HG03354 (cell line): ENCODE measurements around the gene KLHDC2.
"Not testable (repeated sequence)": the region's sequence is repeated elsewhere in the genome, so short reads cannot be mapped to it uniquely, and the experiment has no call there.

Source experiments
- ATAC-seq: cut with Tn5 transposase; IDR thresholded peaks from one replicate; pipeline ENCODE4 v1.9.1; 2021; ENCODE audit warnings: mild to moderate bottlenecking; ENCODE audit not compliant: unreplicated experiment, poor library complexity, severe bottlenecking

The KLHDC2 gene, protein sequence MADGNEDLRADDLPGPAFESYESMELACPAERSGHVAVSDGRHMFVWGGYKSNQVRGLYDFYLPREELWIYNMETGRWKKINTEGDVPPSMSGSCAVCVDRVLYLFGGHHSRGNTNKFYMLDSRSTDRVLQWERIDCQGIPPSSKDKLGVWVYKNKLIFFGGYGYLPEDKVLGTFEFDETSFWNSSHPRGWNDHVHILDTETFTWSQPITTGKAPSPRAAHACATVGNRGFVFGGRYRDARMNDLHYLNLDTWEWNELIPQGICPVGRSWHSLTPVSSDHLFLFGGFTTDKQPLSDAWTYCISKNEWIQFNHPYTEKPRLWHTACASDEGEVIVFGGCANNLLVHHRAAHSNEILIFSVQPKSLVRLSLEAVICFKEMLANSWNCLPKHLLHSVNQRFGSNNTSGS

DNA sequence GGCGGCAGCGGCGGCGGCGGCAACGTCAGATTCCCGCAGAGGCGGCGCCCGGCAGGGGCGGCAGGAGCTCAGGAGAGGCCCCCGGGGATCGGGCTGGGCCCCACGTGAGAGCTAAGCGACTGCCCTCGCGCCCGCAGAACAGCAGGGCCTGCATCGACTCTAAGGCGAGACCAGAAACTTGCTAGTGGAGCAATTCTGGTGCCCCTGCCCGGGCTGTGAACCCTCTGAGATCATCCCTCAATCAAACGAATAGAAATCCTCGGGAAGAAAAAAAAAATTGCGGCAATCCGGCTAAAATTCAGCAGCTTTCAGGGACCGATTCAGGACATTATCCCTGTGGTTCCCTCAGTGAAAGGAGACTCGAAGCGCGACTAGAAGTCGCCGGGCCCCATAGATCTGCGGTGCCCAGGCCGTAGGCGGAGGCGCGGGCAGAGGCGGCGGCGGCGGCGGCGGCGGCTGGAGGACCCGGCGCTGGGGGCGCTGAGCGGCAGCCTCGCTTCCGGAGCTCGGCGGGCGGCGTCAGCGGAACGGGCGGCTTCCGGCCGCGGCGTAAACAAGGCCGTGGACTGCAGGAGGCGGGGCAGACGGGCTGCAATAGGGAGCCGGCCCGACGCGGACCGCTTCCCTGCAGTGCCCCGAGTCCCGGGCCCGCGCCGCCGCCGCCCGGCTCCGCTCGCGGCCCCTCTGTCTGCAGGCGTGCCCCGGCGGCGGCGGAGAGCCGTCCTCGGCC, at the start of gene KLHDC2:
Gene KLHDC2 (plus strand): TSS at position 583 of the 730 bp plus-strand sequence. CDS start 316 bp downstream, outside the sequence.
- ATAC-seq: peak; percentile 94

DNA sequence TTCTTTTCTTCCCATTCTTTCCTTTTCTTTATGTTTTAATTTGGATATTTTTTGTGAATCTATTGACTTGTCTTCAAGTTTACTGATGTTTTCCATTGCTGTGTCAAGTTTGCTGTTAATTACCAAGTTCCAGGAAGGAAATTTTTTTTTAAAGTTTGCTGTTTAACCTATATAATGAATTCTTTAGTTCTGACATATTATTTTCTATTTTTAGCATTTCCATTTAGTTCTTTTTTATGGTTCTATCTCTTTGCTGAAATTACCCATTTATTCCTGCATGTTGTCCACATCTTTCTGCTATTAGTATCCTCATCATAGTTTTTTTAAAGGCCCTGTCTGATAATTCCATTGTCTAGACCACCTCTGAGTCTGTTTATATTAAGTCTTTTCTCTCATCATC, 47.2 kb upstream of the KLHDC2 start:
- no peak for ATAC-seq

DNA sequence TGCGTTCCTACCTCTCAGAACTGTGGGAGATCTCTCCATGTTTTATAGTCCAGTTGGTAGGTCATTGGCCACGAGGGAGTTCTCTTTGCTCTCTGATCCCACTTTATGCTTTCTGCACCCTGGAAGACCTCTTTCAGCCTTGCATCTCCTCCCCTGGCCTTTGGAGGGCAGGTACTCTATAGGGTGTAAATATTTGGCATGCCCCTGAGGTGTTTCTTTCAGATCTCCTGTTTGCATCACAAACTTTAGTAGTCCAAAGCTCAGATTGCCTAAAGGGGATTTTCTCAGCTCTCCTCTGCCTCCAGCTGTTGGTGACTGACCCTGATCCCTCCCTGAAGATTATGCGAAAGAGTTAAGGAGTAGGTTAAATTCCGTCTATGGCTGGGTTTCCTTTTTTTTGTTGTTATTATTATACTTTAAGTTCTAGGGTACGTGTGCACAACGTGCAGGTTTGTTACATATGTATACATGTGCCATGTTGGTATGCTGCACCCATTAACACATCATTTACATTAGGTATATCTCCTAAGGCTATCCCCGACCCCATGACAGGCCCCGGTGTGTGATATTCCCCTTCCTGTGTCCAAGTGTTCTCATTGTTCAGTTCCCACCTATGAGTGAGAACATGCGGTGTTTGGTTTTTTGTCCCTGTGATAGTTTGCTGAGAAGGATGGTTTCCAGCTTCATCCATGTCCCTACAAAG, 46.1 kb upstream of the KLHDC2 start:
- ATAC-seq: not testable (repeated sequence)

DNA sequence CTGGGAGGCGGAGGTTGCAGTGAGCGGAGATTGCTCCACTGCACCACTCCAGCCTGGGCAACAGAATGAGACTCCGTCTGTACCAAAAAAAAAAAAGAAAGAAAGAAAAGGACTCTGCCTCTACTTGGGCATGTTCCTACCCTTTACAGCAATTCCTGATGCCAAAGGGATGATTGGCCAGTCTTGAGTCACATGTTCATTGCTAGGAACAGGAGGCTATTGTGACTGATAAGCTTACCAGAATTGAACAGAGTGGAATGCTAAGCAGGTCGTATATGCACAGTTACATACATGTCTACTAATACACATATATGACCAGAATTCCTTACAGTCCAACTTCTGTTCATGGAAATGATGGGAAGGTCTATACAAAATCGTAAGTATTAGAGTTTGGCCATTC, 40.8 kb upstream of the KLHDC2 start:
- ATAC-seq: no peak

DNA sequence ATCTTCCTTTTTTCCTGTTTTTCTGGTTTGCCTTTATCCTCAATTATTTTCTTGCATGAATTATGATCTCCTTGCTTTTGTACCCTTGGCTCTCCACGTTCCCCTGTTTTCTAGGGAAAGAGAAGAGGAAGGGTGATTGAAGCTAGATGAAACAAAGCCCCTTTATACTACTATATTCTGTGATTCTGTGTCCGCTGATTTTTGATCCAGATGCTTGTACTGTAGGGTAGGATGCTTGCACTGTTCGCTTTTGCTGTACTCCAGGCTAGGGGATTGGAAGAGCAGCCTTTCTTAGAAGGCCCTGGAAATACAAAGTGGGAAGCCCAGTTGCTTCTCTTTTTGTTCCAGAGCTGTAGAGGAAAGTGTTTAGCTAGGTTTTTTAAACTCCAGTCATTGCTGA, 35.1 kb upstream of the KLHDC2 start:
- no peak for ATAC-seq

DNA sequence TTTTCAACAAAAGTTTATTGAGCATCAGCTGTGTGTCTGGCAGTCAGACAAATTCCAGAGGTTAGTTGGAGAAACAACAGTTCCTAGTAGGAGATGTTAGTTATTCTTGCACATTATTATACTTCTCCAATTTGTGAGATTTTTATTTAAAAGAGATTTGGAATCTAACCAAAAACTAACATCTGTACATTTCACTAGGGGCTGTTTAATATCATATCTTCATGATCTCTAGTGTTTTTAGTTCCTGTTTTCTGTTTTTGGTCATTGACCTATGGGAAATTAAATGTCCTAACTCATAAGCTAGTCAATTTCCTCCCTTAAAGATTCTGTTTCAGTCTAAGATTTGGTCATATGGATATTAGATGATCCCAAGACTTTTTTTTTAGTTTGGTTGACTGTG, 34.1 kb upstream of the KLHDC2 start:
- no peak for ATAC-seq

DNA sequence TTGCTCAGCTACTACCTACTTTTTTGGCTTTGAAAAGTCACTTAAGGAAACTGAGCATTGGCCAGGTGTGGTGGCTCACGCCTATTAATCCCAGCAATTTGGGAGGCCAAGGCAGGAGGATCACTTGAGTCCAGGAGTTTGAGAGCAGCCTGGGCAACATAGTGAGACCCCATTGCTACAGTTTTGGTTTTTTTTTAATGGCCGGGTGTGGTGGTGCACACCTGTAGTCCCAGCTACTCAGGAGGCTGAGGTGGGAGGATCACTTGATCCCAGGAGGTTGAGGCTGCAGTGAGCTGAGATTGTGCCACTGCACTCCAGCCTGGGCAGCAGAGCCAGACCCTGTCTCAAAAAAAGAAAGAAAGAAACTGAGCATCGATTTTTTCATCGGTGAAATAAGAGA, 32.3 kb upstream of the KLHDC2 start:
- not testable (repeated sequence) for ATAC-seq

DNA sequence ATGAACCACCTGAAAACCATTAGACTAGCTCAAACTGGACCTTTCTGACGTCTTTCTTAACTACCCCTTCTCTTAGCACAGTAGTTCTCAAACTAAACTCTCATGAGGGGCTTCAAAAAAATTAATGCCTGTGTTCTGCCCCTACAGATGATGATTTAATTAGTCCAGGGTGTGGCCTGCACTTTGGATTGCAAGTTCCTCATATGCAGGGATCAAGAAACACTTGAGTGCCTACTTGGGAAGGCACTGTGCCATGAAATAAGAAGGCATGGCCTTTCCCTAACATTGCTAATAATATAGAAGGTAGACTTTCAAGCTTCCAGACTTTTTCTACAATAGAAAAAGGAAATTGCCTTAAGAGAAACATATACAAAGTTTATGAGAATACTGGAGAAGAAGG, 22.8 kb upstream of the KLHDC2 start:
- no peak for ATAC-seq

DNA sequence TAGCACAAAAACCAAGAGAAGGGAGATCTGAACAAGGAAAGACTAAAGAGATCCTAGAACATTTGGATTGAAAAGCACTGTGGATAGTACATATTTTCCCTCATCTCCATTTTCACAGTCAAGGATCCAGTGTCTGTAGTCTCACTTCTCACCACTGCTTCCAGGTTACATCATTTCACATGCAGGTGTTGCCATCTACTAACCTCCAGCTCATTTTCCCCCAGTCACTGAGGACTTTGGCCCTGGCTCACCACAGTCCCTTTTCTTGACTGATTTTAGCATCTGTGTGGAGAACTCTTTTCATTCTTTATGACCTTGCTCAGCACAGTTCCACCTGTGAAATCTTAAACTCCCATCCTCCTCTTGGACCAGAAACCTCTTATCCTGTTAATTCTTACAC, 21.5 kb upstream of the KLHDC2 start:
- not testable (repeated sequence) for ATAC-seq

DNA sequence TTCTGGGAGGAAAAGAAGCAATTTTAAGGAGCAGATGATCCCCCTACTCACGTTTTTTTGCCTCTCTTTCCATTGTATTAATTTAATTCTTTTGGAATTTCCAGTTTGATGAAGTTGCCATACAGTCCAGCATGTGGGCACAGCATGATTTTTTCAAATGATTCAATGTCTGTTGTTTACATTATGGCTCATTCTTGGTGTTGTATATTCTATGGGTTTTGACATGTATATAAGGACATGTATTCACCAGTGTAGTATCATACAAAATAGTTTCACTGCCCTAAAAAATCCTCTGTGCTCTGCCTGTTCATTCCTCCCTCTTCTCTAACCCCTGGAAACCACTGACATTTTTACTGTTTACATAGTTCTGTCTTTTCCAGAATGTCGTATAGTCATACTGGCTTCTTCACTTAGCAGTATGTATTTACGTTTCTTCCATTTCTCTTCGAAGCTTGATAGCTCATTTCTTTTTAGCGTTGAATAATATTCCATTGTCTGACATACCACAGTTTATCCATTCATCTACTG, 13.3 kb upstream of the KLHDC2 start:
- ATAC-seq: no peak

DNA sequence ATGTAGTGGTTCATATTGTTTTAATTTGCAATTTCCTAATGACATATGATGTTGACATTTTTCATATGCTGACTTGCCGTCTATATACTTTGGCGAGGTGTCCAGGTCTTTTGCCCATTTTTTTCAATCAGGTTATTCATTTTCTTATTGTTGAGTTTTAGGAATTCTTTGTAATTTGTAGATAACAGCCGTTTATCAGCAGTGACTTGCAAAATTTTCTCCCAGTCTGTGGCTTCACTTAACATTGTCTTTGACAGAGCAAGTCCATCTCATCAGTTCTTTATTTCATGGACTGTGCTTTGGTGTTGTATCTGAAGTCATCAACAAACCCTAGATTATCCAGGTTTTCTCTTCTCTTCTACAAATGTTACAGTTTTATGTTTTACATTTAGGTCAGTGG, 12.6 kb upstream of the KLHDC2 start:
- no peak for ATAC-seq

DNA sequence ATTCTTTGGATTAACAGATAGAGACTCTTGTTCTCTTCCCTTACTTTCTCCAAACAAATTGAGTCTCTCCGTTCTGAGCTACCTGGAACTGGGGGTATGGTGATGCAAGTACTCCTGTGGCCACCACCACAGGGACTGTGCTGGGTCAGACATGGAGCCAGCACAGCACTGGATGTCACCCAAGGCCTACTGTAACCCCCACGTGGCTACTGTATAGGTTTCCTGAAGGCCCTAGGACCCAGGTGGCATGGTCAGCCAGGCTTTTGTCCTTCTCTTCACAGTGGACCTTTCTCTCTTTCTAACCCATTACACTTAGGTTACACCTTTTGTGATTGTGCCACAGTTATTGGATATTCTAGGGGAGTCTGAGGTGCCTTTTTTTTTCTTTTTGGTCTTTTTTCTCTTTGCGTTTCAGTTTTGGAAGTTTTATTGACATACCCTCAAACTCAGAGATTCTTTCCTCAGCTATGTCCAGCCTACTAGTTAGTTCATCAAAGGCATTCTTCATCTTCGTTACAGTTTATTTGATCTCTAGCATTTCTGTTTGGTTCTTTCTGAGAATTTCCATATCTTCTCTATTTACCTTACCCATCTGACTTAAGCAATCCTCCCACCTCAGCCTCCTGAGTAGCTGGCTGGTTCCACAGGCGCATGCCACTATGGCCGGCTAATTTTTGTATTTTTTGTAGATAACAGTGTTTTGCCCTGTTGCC, 6.0 kb upstream of the KLHDC2 start:
- no peak for ATAC-seq

DNA sequence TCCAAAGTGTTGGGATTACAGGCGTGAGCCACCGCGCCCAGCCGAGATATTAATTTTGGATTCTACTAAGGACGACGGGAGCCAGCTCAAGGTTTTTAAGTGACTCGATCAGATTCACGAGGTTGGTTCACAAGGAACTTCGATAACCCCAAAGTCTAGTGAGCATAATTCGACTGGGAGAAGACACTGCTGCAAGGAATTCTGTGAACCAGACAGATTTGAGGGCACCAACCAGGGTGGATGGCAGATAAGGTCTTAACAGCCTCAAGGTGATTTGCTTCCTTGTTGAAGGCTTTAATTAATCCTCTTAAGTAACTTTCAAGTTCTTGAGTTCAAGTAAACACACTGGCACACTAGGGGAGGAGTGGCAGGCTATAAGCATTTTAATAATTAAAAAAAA, 1.1 kb upstream of the KLHDC2 start:
- ATAC-seq: no peak

DNA sequence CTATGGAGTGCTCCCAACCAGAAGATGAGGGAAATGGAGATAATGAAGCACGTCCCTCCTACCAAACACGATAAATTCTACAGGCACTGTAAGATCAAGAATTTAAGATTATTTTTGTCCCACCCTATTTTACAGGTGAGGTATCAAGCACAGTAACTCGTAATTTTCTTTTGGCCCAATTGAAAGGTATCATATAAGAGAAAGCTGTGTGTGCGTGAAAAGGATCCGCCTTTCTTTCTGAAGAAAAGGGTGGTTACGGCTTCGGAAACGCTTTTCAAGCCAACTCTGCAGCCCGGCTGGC, 733 bp upstream of the KLHDC2 start:
- no peak for ATAC-seq

DNA sequence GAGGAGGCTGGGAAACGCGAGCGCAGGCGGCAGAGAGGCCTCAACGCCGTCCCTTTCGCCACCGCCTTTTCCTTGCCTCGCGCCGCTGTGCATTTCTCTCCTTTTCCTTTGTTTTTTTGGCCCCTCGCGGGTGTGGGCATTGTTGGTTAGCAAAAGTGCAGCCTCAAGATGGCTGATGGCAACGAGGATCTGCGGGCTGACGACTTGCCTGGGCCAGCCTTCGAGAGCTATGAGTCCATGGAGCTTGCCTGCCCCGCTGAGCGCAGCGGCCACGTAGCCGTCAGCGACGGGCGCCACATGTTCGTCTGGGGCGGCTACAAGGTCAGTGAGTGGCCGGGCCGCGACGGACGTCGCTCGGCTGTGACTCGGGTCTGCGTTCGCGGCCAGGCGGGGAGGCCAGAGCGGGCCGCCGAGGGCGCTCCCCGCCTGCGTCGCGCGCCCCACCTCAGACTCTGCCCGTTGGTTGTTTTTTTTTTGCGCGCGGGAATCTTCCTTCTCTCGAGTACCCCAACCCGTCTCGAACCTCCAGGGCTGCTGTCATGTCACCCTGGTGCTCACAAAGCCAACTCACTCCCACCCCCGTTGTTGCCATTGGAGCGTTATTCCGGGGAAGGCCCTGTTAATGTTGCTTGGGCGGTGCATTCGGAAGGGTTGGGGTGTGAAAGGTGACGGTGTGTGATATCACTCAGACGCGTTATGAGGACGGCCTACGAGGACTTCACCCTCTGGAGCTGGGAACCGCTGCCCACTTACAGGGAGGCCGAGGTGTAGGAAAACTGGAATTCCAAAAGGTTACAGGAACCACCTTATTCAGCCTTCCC, 558 bp downstream of the KLHDC2 start:
- peak; percentile 40 for ATAC-seq

DNA sequence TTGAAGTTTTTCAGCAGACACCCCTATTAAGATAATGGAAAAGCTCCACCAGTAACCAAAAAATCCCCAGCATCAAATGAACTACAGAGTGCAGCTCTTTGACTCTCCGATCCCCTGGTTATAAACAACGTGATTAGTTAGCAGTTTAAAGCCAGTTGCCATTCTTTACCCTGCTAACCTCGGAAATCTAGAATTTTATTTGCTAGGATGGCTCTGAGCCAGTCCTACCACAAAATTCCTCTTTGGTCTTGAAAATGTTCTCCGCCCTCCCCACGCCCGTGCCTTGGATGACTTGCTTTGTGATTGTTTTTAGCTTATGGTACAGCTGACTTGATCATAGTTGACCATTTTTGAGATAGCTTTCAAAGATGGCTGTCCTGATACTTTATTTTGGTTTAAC, 1.2 kb downstream of the KLHDC2 start:
- ATAC-seq: no peak

DNA sequence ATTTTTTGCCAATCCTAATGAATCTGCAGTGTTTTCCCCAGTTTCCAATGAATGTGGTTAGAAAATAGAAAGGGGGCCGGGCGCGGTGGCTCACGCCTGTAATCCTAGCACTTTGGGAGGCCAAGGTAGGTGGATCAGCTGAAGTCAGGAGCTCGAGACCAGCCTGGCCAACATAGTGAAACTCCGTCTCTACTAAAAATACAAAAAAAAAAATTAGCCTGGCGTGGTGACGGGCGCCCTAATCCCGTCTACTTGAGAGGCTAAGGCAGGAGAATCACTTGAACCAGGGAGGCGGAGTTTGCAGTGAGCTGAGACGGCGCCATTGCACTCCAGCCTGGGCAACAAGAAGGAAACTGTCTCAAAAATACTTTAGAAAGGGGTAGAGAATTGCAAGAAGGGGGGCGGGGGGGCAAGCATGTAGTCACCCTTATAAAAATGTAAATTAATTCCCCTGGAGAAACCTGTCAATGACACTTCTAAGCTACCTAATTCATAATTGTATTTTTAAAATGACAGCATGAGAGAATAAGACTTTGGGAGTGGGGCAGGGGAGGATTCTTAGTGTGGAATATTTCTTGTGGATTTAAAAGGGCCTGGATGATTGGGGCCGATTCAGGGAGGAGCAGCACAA, 1.7 kb downstream of the KLHDC2 start:
- ATAC-seq: no peak

DNA sequence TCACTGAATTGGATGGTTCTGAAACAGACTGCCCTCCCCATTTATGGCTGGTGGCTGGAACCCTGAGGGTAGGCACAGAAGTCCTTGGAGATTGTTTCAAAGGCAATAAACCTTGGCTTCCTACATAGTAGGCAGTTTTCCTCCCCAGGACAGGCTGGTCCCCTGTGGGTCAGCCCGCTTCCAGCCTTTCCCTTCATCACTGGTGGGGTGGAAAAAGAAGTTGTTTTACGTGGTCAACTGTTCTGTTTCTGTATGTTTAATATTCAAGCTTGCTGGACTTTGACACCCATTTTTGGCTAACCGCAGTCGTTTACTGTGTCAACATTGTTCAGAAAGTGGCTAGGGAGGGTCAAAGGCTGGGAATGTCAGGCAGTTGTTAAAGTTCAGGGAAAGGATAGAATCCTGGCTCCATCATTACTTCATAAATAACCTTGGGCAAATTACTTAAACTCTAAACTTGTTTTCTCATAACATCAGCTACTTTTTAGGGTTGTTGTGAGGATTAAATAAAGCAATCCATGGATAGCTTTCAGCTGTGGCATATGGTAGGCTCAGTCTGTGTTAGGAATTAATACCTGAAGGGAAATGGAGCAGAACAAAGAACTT, 2.4 kb downstream of the KLHDC2 start:
- no peak for ATAC-seq
